SK-N-SH treated with all-trans-retinoic acid at 6 μM for 48 hours (cell line): ENCODE results near the gene KLHDC10.

ENCODE experiments used
- ATAC-seq: fragments of 200-7000 bp; cut with Tn5 transposase; 3 replicates; pipeline ENCODE4 v1.9.1; 2020; ENCODE audit warnings: mild to moderate bottlenecking, moderate library complexity
- ARNTL ChIP-seq: fragments of 450-650 bp; formaldehyde crosslinking; IDR thresholded peaks from 2 replicates; pipeline ENCODE4 v1.5.0; 2020; ENCODE audit warnings: low read depth, mild to moderate bottlenecking, moderate library complexity, borderline replicate concordance
- BACH2 ChIP-seq: fragments of 250-450 bp; sonication (Bioruptor Pico); IDR thresholded peaks from 2 replicates; pipeline ENCODE4 v1.9.0; 2021; ENCODE audit warnings: mild to moderate bottlenecking, borderline replicate concordance
- CSDC2 ChIP-seq: fragments of 250-450 bp; sonication (Bioruptor Pico); IDR thresholded peaks from 2 replicates; pipeline ENCODE4 v1.5.0; 2020; ENCODE audit warnings: mild to moderate bottlenecking, moderate library complexity
- ESRRG ChIP-seq: fragments of 250-450 bp; sonication (Bioruptor Pico); IDR thresholded peaks from 2 replicates; pipeline ENCODE4 v1.6.1; 2021; ENCODE audit warnings: mild to moderate bottlenecking
- OSR1 ChIP-seq: fragments of 250-450 bp; sonication (Bioruptor Pico); IDR thresholded peaks from 2 replicates; pipeline ENCODE4 v1.8.0; 2022; ENCODE audit warnings: moderate library complexity, mild to moderate bottlenecking, inconsistent platforms
- PPARA ChIP-seq: fragments of 250-450 bp; sonication (Bioruptor Pico); IDR thresholded peaks from 2 replicates; pipeline ENCODE4 v1.5.0; 2020; ENCODE audit warnings: mild to moderate bottlenecking, borderline replicate concordance
- RARB ChIP-seq: fragments of 250-450 bp; sonication (Bioruptor Pico); IDR thresholded peaks from 2 replicates; pipeline ENCODE4 v1.8.0; 2021; ENCODE audit warnings: mild to moderate bottlenecking, moderate library complexity
- SNAI2 ChIP-seq: fragments of 250-450 bp; sonication (Bioruptor Pico); IDR thresholded peaks from 2 replicates; pipeline ENCODE4 v1.5.0; 2020; ENCODE audit warnings: mild to moderate bottlenecking, moderate library complexity
- TOX ChIP-seq: fragments of 250-450 bp; sonication (Bioruptor Pico); IDR thresholded peaks from 2 replicates; pipeline ENCODE4 v1.8.0; 2021; ENCODE audit warnings: mild to moderate bottlenecking, moderate library complexity, borderline replicate concordance
- ZC3H10 ChIP-seq: fragments of 250-450 bp; sonication (Bioruptor Pico); IDR thresholded peaks from 2 replicates; pipeline ENCODE4 v1.5.1; 2021; ENCODE audit warnings: mild to moderate bottlenecking, moderate library complexity
- ZFP3 ChIP-seq: fragments of 250-450 bp; sonication (Bioruptor Pico); IDR thresholded peaks from 2 replicates; pipeline ENCODE4 v1.5.0; 2020; ENCODE audit warnings: mild to moderate bottlenecking, moderate library complexity
- ZNF70 ChIP-seq: fragments of 450-650 bp; formaldehyde crosslinking; IDR thresholded peaks from 2 replicates; pipeline ENCODE4 v1.5.0; 2020; ENCODE audit warnings: mild to moderate bottlenecking, moderate library complexity
- ZNF8 ChIP-seq: fragments of 450-650 bp; formaldehyde crosslinking; IDR thresholded peaks from 2 replicates; pipeline ENCODE4 v1.5.0; 2020; ENCODE audit warnings: mild to moderate bottlenecking, moderate library complexity
- TF ChIP-seq, protein P1 (sequence below): fragments of 250-450 bp; sonication (Bioruptor Pico); IDR thresholded peaks from 2 replicates; pipeline ENCODE4 v1.5.0; 2020; ENCODE audit warnings: mild to moderate bottlenecking, moderate library complexity
- TF ChIP-seq, protein P2 (sequence below): fragments of 250-450 bp; sonication (Bioruptor Pico); IDR thresholded peaks from 2 replicates; pipeline ENCODE4 v1.5.1; 2020; ENCODE audit warnings: low read depth, mild to moderate bottlenecking, moderate library complexity
- TF ChIP-seq, protein P3 (sequence below): fragments of 250-450 bp; sonication (Bioruptor Pico); IDR thresholded peaks from 2 replicates; pipeline ENCODE4 v1.5.1; 2021; ENCODE audit warnings: mild to moderate bottlenecking, moderate library complexity
- TF ChIP-seq, protein P4 (sequence below): fragments of 250-450 bp; sonication (Bioruptor Pico); IDR thresholded peaks from 2 replicates; pipeline ENCODE4 v1.8.0; 2020; ENCODE audit warnings: mild to moderate bottlenecking, moderate library complexity, borderline replicate concordance
- TF ChIP-seq, protein P5 (sequence below): fragments of 250-450 bp; sonication (Bioruptor Pico); IDR thresholded peaks from 2 replicates; pipeline ENCODE4 v1.8.0; 2021; ENCODE audit warnings: low read depth, mild to moderate bottlenecking, moderate library complexity, borderline replicate concordance

The KLHDC10 gene

DNA sequence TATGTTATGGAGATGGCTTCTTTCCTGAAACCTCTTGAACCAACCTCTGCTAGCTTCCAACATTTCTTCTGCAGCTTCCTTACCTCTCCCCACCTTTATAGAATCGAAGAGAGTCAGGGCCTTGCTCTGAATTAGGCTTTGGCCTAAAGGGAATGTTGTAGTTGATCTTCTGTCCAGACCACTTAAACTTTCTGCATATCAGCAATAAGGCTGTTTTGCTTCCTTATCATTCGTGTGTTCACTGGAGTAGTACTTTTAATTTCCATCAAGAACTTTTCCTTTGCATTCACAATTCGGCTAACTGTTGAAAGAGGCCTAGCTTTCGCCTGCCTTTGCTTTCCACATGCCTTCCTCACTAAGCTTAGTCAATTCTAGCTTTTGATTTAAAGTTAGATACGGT, 48.0 kb downstream of the KLHDC10 start:
- no peak for TF ChIP-seq BACH2 (CRISPR knock-in tag)
- TF ChIP-seq, protein P1, sequence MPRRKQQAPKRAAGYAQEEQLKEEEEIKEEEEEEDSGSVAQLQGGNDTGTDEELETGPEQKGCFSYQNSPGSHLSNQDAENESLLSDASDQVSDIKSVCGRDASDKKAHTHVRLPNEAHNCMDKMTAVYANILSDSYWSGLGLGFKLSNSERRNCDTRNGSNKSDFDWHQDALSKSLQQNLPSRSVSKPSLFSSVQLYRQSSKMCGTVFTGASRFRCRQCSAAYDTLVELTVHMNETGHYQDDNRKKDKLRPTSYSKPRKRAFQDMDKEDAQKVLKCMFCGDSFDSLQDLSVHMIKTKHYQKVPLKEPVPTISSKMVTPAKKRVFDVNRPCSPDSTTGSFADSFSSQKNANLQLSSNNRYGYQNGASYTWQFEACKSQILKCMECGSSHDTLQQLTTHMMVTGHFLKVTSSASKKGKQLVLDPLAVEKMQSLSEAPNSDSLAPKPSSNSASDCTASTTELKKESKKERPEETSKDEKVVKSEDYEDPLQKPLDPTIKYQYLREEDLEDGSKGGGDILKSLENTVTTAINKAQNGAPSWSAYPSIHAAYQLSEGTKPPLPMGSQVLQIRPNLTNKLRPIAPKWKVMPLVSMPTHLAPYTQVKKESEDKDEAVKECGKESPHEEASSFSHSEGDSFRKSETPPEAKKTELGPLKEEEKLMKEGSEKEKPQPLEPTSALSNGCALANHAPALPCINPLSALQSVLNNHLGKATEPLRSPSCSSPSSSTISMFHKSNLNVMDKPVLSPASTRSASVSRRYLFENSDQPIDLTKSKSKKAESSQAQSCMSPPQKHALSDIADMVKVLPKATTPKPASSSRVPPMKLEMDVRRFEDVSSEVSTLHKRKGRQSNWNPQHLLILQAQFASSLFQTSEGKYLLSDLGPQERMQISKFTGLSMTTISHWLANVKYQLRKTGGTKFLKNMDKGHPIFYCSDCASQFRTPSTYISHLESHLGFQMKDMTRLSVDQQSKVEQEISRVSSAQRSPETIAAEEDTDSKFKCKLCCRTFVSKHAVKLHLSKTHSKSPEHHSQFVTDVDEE (CRISPR knock-in tag) = no peak
- TF ChIP-seq ARNTL = no peak
- TF ChIP-seq, protein P2, sequence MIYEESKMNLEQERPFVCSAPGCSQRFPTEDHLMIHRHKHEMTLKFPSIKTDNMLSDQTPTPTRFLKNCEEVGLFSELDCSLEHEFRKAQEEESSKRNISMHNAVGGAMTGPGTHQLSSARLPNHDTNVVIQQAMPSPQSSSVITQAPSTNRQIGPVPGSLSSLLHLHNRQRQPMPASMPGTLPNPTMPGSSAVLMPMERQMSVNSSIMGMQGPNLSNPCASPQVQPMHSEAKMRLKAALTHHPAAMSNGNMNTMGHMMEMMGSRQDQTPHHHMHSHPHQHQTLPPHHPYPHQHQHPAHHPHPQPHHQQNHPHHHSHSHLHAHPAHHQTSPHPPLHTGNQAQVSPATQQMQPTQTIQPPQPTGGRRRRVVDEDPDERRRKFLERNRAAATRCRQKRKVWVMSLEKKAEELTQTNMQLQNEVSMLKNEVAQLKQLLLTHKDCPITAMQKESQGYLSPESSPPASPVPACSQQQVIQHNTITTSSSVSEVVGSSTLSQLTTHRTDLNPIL (CRISPR knock-in tag) = no peak
- TF ChIP-seq, protein P3, sequence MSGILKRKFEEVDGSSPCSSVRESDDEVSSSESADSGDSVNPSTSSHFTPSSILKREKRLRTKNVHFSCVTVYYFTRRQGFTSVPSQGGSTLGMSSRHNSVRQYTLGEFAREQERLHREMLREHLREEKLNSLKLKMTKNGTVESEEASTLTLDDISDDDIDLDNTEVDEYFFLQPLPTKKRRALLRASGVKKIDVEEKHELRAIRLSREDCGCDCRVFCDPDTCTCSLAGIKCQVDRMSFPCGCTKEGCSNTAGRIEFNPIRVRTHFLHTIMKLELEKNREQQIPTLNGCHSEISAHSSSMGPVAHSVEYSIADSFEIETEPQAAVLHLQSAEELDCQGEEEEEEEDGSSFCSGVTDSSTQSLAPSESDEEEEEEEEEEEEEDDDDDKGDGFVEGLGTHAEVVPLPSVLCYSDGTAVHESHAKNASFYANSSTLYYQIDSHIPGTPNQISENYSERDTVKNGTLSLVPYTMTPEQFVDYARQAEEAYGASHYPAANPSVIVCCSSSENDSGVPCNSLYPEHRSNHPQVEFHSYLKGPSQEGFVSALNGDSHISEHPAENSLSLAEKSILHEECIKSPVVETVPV (CRISPR knock-in tag) = no peak
- TF ChIP-seq OSR1 = no peak
- TF ChIP-seq PPARA = no peak
- ATAC-seq = no peak

DNA sequence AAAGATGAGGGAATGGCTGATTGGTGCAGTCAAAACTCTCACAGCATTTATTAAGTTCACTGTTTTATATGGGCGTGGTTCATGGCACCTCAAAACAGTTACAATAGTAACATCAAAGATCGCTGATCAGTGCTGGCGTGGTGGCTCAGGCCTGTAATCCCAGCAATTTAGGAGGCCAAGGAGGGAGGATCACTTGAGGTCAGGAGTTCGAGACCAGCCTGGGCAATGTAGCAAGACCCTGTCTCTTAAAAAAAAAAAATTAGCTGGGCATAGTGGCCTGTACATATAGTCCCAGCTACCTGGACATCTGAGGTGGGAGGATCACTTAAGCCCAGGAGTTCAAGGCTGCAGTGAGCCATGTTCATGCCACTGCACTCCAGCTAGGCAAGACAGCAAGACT, 48.5 kb downstream of the KLHDC10 start:
- no peak for TF ChIP-seq ESRRG (CRISPR knock-in tag)
- no peak for TF ChIP-seq PPARA
- ATAC-seq = no peak

DNA sequence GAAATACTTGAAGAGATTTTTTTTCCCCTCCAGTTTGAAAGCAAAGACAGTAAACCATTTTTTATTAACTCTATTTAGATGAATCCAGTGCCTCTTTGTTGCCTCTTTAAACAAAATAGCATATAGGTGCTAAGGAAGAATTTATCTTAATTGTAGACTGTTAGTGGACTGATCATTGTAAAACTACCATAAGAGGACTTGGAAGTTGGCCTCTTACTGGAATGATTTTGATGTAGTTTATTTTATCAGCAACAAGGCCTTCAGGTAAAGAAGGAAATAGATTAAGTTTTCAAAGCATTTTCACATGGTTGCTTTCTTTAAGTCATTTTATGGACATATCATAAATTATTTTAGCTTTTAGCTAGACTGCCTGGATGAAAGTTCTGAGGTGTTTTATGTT, 53.2 kb downstream of the KLHDC10 start:
- no peak for ATAC-seq
- TF ChIP-seq ZFP3 (CRISPR knock-in tag) (no peak), CSDC2 (CRISPR knock-in tag) (no peak), OSR1 (no peak), ZNF8 (CRISPR knock-in tag) (no peak), ARNTL (no peak), SNAI2 (CRISPR knock-in tag) (no peak), ZC3H10 (CRISPR knock-in tag) (no peak), RARB (no peak), ZNF70 (CRISPR knock-in tag) (no peak), TOX (no peak), BACH2 (CRISPR knock-in tag) (no peak)
- TF ChIP-seq, protein P4, sequence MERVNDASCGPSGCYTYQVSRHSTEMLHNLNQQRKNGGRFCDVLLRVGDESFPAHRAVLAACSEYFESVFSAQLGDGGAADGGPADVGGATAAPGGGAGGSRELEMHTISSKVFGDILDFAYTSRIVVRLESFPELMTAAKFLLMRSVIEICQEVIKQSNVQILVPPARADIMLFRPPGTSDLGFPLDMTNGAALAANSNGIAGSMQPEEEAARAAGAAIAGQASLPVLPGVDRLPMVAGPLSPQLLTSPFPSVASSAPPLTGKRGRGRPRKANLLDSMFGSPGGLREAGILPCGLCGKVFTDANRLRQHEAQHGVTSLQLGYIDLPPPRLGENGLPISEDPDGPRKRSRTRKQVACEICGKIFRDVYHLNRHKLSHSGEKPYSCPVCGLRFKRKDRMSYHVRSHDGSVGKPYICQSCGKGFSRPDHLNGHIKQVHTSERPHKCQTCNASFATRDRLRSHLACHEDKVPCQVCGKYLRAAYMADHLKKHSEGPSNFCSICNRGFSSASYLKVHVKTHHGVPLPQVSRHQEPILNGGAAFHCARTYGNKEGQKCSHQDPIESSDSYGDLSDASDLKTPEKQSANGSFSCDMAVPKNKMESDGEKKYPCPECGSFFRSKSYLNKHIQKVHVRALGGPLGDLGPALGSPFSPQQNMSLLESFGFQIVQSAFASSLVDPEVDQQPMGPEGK (CRISPR knock-in tag) = no peak
- TF ChIP-seq, protein P5, sequence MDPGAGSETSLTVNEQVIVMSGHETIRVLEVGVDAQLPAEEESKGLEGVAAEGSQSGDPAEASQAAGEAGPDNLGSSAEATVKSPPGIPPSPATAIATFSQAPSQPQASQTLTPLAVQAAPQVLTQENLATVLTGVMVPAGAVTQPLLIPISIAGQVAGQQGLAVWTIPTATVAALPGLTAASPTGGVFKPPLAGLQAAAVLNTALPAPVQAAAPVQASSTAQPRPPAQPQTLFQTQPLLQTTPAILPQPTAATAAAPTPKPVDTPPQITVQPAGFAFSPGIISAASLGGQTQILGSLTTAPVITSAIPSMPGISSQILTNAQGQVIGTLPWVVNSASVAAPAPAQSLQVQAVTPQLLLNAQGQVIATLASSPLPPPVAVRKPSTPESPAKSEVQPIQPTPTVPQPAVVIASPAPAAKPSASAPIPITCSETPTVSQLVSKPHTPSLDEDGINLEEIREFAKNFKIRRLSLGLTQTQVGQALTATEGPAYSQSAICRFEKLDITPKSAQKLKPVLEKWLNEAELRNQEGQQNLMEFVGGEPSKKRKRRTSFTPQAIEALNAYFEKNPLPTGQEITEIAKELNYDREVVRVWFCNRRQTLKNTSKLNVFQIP (CRISPR knock-in tag) = no peak
- TF ChIP-seq, protein P1 (CRISPR knock-in tag) = no peak
- TF ChIP-seq, all 23 proteins: peak for 0
